ENCODE measurements around the gene PRKN. TPM values are rescaled to one million over a fixed set of nuclear protein-coding genes. Genes with fewer than 3 reads are reported as not detected.

The PRKN gene
- total RNA-seq, 4 donors from 2014 or later, result 5.5 to 17.9 (median 6.8) TPM

DNA sequence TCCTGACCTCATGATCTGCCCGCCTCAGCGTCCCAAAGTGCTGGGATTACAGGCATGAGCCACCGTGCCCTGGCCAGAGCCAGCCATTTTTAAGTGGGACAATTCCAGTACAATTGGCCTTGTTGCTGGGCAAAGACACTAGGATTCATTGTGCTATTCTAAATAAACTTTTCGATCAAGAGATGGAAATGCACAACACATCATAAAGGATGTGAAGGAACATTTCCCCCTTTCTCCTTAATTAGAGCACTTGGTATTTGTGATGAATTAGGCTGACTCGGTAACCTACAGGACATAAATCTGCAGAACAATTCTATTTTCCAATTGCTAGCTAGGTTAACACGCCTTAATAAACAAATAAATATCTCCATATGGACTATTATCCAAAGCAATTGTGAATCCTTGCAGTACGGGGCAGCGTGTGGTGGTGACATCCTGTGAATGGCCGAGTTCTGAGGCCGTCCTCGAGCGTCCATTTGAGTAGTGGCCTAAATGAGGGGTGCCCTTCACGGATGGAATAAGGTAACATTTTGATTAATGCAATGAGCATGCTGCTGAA lies 1047.5 kb downstream of the PRKN start:
- WGBS, 2 donors, result 83 to 85% methylated on average over 13 of the region's 13 CpGs
- Histone ChIP-seq H3K9me3 (no peaks in the 10 kb centered on the region), H3K27me3 (no peaks in the 10 kb centered on the region), H3K4me3 (no peak overlapping the region), H3K27ac (no peak overlapping the region), H3K4me1 (no peaks in the 10 kb centered on the region), H3K36me3 (no peaks in the 10 kb centered on the region)
- no peak for DNase-seq (ENCODE audit: low spot score in 2 of 2)
- TF ChIP-seq CTCF (IDR thresholded peaks at IDR 0.05) (no peak), POLR2A (IDR thresholded peaks at IDR 0.05) (no peak), EP300 (IDR thresholded peaks at IDR 0.05) (no peak)

- no peaks in the 10 kb centered on the region for H3K9me3 ChIP-seq
- no peak for DNase-seq (ENCODE audit: low spot score in 2 of 2)
- no peaks in the 10 kb centered on the region for H3K4me1 ChIP-seq
- no peak overlapping the region for H3K4me3 ChIP-seq
- no peaks in the 10 kb centered on the region for H3K27me3 ChIP-seq
- WGBS, 2 donors, result 91% methylated on average over 7 of the region's 7 CpGs
- no peak overlapping the region for H3K27ac ChIP-seq
- no peaks in the 10 kb centered on the region for H3K36me3 ChIP-seq
- TF ChIP-seq CTCF (IDR thresholded peaks at IDR 0.05) (no peak), POLR2A (IDR thresholded peaks at IDR 0.05) (no peak), EP300 (IDR thresholded peaks at IDR 0.05) (no peak)
These were observed 1050.4 kb downstream of the PRKN start for GRCh38 chr6:161677188-161677587.

DNA sequence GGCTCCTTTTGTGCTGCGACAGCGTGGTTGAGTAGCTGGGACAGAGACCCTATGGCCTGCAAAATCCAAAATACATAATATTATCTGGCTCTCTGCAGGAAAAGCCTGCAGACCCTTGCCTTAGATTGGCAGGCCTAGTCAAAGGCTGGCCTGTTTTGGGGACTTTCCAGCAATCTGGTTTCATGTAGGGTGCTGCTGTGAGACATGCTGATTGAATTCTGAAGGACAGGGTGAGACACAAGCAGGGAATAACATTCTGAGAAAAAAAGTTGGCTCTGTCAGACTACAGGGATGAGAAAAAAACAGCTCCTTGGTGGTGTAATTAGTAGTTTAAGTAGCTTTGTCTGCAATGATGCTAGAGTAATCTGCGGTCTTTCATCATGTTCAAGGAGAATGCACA lies 1051.0 kb downstream of the PRKN start:
- Histone ChIP-seq H3K4me1 (no peaks in the 10 kb centered on the region), H3K36me3 (no peaks in the 10 kb centered on the region), H3K9me3 (no peaks in the 10 kb centered on the region), H3K4me3 (no peak overlapping the region), H3K27me3 (no peaks in the 10 kb centered on the region), H3K27ac (no peak overlapping the region)
- WGBS, 2 donors, result 92 to 95% methylated on average over 3 of the region's 3 CpGs
- no peak for DNase-seq (ENCODE audit: low spot score in 2 of 2)
- TF ChIP-seq POLR2A (IDR thresholded peaks at IDR 0.05) (no peak), CTCF (IDR thresholded peaks at IDR 0.05) (no peak), EP300 (IDR thresholded peaks at IDR 0.05) (no peak)

DNA sequence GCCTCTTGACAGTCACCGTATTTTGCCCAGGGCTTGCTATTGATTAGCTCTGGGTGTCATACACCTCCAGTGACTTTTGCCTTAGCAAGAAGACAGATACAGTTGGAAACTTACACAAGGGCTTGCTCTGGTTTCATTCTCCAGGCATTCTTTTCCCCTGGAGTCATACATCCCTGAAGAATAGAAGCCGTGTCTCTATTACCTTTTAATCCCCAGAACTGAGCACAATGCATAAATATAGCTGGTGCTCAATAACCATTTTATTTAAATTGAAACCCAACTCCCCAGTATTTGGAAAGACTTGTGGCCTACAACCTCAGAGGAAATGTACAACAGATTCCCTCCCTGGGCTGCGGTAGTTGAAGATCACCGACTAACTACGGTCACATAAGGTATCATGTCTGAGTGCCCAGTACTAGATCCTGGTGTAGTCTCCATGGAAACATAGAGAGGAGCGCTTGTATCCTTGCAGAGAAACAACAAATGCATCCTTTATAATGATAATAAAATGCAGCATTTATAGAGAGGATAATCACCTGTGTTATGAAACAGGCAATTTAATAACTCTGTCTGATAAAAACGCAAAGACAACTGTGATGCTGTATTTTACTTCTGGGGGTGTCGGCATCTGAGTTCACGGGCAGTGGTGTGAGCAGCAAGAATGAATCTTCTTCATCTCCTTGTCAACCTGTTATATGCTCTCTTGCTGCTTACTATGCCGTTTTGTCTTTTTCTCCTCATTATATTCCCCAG lies 1052.5 kb downstream of the PRKN start:
- Histone ChIP-seq H3K9me3 (no peaks in the 10 kb centered on the region), H3K27ac (no peak overlapping the region), H3K4me1 (no peaks in the 10 kb centered on the region), H3K36me3 (no peaks in the 10 kb centered on the region), H3K27me3 (no peaks in the 10 kb centered on the region), H3K4me3 (no peak overlapping the region)
- 80 to 92% methylated on average over 10 of the region's 10 CpGs for WGBS, 2 donors
- no peak for TF ChIP-seq EP300 (IDR thresholded peaks at IDR 0.05)
- TF ChIP-seq CTCF (IDR thresholded peaks at IDR 0.05), result no peak
- no peak for TF ChIP-seq POLR2A (IDR thresholded peaks at IDR 0.05)
- no peak for DNase-seq (ENCODE audit: low spot score in 2 of 2)

DNA sequence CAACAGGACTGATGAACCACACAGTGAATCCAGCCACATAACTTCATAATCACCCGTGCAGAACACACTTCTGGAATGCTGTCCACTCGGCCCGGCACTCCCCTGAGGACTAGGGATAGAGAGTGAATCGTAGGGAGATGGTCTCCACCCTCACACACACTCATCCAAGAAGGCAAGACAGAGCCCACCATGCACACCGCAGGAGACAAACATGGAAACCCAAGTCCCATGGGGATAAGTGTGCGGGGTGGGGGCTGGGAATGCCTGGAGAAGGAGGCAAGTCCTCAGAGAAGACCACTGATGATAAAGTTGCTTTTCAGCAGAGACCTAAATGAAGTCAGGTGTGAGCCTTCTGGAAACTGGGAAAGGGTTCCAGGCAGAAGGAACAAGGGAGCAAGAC lies 1054.5 kb downstream of the PRKN start:
- Histone ChIP-seq H3K4me1 (no peaks in the 10 kb centered on the region), H3K27ac (no peak overlapping the region), H3K36me3 (no peaks in the 10 kb centered on the region), H3K4me3 (no peak overlapping the region), H3K9me3 (no peaks in the 10 kb centered on the region), H3K27me3 (no peaks in the 10 kb centered on the region)
- WGBS, 2 donors, result 92% methylated on average over 6 of the region's 6 CpGs
- no peak for DNase-seq (ENCODE audit: low spot score in 2 of 2)
- TF ChIP-seq CTCF (IDR thresholded peaks at IDR 0.05), result no peak

Data from tibial nerve (tissue), 4 donors.